LHCN-M2 (cell line): ENCODE results near the gene DAZAP1. TPM values are rescaled to one million over a fixed set of nuclear protein-coding genes. Genes with fewer than 3 reads are reported as not detected.
"Not testable (repeated sequence)": the region's sequence is repeated elsewhere in the genome, so short reads cannot be mapped to it uniquely, and the experiment has no call there.

ENCODE experiments used
- DNase-seq: peaks from one replicate; pipeline ENCODE4 v3.0.0-alpha.2; 2012; ENCODE audit warnings: low read depth
- total RNA-seq: library from RNA; depleted of rRNA; stranded (reverse); fragments of >200 nt; gene quantifications from 2 replicates; pipeline ENCODE4 v1.2.3, GENCODE V29; 2014

DAZAP1 gene
- total RNA-seq, 1 experiment from 2014 or later = 82.1 TPM

GRCh38 chr19:1410136-1410786, 2.9 kb downstream of the DAZAP1 start:
- peak; percentile 56 for DNase-seq

DNA sequence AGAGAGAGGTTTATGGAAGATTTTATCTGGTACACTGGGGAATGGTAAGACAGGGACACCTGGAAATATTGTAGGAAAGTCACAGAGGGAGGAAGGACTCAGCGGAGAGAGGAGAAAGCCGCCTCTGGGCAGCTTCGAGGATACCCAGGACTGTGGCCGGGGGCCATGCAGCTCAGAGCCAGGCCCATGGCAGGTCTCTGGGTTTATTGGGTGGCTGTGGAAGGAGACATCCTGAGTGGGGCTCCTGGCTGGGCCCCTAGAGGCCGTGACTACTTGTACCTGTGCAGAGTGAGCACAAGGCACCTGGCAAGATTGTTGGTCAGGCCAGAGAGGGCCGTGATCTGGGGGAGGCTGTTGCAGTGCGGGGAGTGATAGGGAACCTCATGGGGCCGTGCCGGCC, 3.4 kb downstream of the DAZAP1 start:
- DNase-seq = no peak

DNA sequence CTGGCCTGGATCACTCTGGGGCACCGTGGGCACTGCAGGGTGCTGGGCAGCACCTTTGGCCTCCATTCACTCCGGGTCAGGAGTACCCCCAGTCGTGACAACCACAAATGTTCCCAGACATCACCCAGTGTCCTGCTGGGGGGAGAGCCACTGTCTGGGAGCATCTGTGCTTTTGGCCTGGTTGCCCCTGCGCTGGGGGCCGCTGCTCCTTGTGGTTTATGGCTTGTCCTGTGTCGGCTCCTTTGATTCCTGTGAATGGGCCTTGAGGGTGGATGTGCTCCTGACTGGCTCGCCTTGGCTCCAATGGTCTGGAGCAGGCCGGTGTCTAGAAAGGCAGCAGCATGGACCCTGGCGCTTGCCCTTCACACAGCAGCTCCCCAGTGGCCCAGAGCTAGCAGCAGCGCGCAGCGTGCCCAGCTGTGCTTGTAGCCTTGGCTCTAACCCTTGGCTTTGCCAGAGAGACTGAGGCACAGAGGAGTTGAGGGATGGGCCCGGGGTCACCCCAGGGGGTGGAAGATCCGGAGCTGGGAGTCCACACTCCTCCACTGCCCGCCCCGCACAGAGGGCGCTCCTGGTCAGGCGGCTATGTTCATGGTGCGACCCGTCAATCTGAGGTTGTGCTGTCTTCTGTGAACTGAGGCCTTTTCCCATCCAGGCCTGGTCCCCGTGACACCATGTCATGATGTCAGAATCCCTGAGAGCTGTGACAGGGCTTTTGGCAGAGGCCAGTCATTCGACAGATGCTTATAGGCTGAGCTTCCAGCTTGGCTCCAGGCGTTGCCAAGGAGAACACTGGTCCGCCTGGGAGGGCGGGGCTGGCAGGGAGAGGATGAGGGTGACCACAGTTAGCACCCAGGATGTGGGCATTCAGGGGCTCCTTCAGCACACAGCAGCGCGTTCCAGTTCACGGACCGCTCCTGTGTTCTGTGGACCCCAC, 4.1 kb downstream of the DAZAP1 start:
- DNase-seq = peak; percentile 69

DNA sequence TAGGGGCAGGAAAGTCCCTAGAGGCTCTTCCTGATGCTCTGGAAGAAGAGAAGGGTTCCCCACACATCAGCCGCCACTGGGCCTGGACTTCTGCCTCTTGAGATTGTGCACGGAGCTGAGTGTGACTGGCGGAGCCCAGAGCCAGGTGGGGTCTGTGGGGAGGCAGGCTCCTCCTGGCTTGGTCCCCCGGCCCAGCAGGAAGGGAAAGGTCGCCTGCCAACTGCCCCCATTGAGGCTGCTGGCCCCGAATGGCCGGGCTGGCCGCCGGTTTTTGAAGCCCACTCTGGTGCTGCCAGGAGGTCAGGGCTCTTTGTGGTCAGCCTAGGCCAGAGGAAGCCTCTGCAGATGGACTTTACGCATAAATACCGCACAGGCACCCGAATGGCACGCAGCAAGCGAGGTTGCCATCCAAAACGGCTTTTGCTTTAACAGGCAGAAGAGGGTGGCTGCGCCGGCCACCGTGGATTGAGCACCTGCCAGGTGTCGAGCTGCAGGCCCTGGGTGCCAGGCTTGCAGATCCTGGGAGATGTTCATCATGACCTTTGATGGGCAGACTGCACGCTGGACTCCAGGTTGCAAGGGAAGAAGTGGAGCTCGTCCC, 5.0 kb downstream of the DAZAP1 start:
- no peak for DNase-seq

GRCh38 chr19:1412995-1413800, 5.8 kb downstream of the DAZAP1 start:
- DNase-seq = no peak

DNA sequence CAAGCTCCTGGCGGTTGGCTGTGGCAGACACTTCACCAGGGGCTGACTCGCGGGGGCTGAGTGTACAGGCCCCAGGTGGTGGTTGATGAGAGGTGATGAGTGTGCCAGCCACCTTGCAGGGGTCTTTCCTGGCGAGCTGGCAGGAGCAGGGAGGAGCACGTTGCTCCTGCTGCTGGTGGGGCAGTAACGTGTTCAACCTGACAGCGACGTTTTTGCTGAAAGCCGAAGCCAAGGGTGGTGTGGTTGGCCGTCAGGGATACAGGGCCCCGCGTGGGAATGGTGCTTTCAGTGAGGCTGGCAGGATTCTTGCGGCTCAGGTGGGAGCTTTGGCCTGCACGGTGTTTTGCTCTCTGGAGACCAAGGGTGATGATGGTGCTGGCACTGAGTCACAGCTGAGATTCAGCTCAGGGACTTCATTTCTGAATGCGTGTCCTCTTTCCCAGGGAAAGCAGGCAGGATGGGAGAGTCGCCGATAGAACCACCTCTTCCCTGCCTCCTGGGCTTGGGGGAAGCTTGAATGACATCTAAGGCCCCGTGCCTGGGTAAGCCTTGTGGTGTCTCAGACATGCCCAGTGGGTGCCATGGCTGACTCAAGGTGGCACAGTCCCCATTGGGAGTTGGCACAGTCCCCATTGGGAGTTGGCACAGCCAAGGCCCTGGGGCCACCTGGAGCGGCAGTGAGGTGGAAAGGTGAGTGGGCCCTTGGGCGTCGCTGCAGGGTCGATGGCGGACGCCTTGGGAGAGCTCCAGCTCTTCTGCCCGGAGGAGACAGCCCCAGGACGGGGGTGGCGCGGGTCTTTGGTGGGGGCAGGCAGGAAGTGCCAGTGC, 8.8 kb downstream of the DAZAP1 start:
- DNase-seq = no peak

GRCh38 chr19:1417145-1417544, 9.8 kb downstream of the DAZAP1 start:
- DNase-seq = no peak

- DNase-seq = no peak
Measured at GRCh38 chr19:1417681-1418495, 10.5 kb downstream of the DAZAP1 start.

- DNase-seq = no peak
Measured at GRCh38 chr19:1418496-1418775, 11.1 kb downstream of the DAZAP1 start.

DNA sequence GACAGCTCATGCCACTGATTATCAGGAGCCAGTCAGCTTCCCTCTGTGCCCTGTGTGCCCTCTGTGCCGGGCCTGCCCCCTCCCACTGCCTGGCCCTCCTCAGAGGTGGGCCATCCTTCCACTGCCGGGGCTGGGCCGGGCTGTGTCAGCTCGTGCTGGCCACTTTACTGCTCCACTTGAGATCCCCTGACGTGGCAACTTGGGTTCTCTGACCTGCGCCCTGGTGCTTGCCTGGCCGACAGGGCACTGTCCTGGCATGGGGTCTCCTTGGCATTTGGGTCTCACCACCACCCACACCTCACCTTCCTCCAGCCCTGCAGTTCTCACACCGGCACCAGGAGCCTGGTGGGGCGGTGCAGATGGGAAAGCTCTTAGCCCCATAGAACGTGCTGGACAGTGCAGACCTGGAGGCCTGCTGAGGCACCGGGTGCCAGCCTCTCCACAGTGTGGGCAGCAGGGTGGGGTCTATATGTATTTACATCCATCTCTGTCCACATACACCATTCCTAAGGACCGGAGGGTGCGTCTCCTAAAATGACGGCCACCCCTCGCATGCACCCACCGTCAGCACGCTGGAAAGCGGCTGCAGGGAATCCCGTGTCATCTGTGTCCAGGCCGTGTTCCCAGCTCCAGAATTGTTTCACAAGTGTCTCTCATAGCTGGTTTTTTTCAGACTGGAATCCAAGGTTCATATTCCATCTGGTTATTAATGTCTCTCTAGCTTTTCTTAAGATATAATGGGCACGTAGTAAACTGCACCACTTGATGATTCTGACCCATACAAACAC, 11.8 kb downstream of the DAZAP1 start:
- no peak for DNase-seq

DNA sequence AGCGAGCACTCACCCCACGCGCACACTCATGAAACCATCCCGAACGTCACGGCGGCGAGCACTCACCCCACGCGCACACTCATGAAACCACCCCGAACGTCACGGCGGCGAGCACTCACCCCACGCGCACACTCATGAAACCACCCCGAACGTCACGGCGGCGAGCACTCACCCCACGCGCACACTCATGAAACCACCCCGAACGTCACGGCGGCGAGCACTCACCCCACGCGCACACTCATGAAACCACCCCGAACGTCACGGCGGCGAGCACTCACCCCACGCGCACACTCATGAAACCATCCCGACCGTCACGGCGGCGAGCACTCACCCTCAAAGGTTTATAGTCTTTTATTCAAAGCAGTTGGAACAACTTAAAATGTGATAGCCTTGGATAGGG, 12.7 kb downstream of the DAZAP1 start:
- not testable (repeated sequence) for DNase-seq

DNA sequence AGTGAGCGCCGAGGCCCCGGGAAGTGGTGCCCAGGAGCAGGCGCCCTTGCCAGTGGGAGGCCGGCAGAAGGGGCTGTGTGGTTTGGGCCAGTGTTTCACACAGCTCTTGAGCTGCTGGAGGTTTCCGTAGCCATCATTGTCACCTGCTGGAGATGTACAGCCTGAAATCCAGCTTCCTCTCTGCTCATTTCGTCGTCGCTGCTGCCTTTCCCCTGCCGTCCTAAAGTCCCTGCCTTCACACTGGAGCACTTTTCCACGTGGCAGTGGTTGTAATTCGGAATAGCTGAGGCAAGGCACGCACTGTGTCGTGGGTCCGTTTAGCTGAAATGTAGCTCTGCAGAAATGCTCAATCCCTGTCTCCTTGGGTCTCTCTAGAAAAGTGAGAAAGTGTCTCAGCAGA, 13.2 kb downstream of the DAZAP1 start:
- no peak for DNase-seq

- DNase-seq = no peak
Measured at GRCh38 chr19:1421218-1421957, 14.0 kb downstream of the DAZAP1 start.

GRCh38 chr19:1421958-1422305, 14.5 kb downstream of the DAZAP1 start:
- no peak for DNase-seq

GRCh38 chr19:1422360-1422759, 15.0 kb downstream of the DAZAP1 start:
- no peak for DNase-seq

GRCh38 chr19:1422943-1423342, 15.6 kb downstream of the DAZAP1 start:
- DNase-seq = no peak

- no peak for DNase-seq
Measured at GRCh38 chr19:1423436-1424191, 16.2 kb downstream of the DAZAP1 start.
